Measurements from ENCODE around the gene TSC22D4.

The TSC22D4 gene

GRCh38 chr7:100491192-100491578, 12.2 kb upstream of the TSC22D4 start:
- H3K4me3 ChIP-seq (ENCODE audit: low read length), result no peak overlapping the region
- no peaks in the 10 kb centered on the region for H3K27me3 ChIP-seq (ENCODE audit: insufficient read depth, low read length, poor library complexity)
- no peak overlapping the region for H2BK15ac ChIP-seq (replicated peaks; ENCODE audit: low read depth)
- no peak overlapping the region for H3K4me2 ChIP-seq (ENCODE audit: low read length)
- H3K56ac ChIP-seq (ENCODE audit: low read length), result no peak overlapping the region
- WGBS (ENCODE audit: extremely low coverage, insufficient coverage, low lambda C conversion rate), result no CpG with 5 or more reads among the region's 5 CpGs
- no peak overlapping the region for H4K5ac ChIP-seq (ENCODE audit: low read length)
- H3K79me1 ChIP-seq (ENCODE audit: low read length), result no peaks in the 10 kb centered on the region
- H2BK120ac ChIP-seq (ENCODE audit: low read depth, low read length), result no peak overlapping the region
- no peak overlapping the region for H4K8ac ChIP-seq (ENCODE audit: low read depth, low read length)
- H3K23ac ChIP-seq (ENCODE audit: low read length), result no peak overlapping the region
- H3K4ac ChIP-seq (ENCODE audit: low read depth, low read length), result no peak overlapping the region
- no peak overlapping the region for H3K9ac ChIP-seq (ENCODE audit: low read length)
- no peaks in the 10 kb centered on the region for H3K79me2 ChIP-seq (ENCODE audit: control insufficient read depth, insufficient read depth, low read length)
- no peak overlapping the region for H2BK5ac ChIP-seq (ENCODE audit: low read length)
- H3K18ac ChIP-seq (ENCODE audit: low read length), result no peak overlapping the region
- no peaks in the 10 kb centered on the region for H3K36me3 ChIP-seq (ENCODE audit: control insufficient read depth, insufficient read depth, low read length)
- no peak for DNase-seq
- H3K27ac ChIP-seq (ENCODE audit: low read depth, low read length), result no peak overlapping the region
- H2AK5ac ChIP-seq (ENCODE audit: low read length), result no peak overlapping the region
- peaks cover 2% of the 10 kb centered on the region for H3K4me1 ChIP-seq (ENCODE audit: control insufficient read depth, low read depth, low read length)

- Histone ChIP-seq H4K8ac (ENCODE audit: low read depth, low read length) (no peak overlapping the region), H3K4me3 (ENCODE audit: low read length) (no peak overlapping the region), H2BK120ac (ENCODE audit: low read depth, low read length) (no peak overlapping the region), H4K5ac (ENCODE audit: low read length) (no peak overlapping the region), H2BK5ac (ENCODE audit: low read length) (no peak overlapping the region), H3K27ac (ENCODE audit: low read depth, low read length) (no peak overlapping the region), H3K9ac (ENCODE audit: low read length) (no peak overlapping the region), H3K4me1 (ENCODE audit: control insufficient read depth, low read depth, low read length) (peaks cover 2% of the 10 kb centered on the region), H2AK5ac (ENCODE audit: low read length) (no peak overlapping the region), H3K79me1 (ENCODE audit: low read length) (no peaks in the 10 kb centered on the region), H3K56ac (ENCODE audit: low read length) (no peak overlapping the region), H3K36me3 (ENCODE audit: control insufficient read depth, insufficient read depth, low read length) (no peaks in the 10 kb centered on the region), H3K23ac (ENCODE audit: low read length) (no peak overlapping the region), H3K79me2 (ENCODE audit: control insufficient read depth, insufficient read depth, low read length) (no peaks in the 10 kb centered on the region), H3K27me3 (ENCODE audit: insufficient read depth, low read length, poor library complexity) (no peaks in the 10 kb centered on the region), H3K4me2 (ENCODE audit: low read length) (no peak overlapping the region), H3K18ac (ENCODE audit: low read length) (no peak overlapping the region), H2BK15ac (replicated peaks; ENCODE audit: low read depth) (no peak overlapping the region), H3K4ac (ENCODE audit: low read depth, low read length) (no peak overlapping the region)
- DNase-seq, result no peak
- no CpG with 5 or more reads among the region's 25 CpGs for WGBS (ENCODE audit: extremely low coverage, insufficient coverage, low lambda C conversion rate)
Measured at GRCh38 chr7:100490483-100491191, 11.6 kb upstream of the TSC22D4 start.

- Histone ChIP-seq H3K79me1 (ENCODE audit: low read length) (no peaks in the 10 kb centered on the region), H3K4me2 (ENCODE audit: low read length) (no peak overlapping the region), H3K18ac (ENCODE audit: low read length) (no peak overlapping the region), H2AK5ac (ENCODE audit: low read length) (no peak overlapping the region), H3K23ac (ENCODE audit: low read length) (no peak overlapping the region), H3K4me1 (ENCODE audit: control insufficient read depth, low read depth, low read length) (peaks cover 2% of the 10 kb centered on the region), H3K27me3 (ENCODE audit: insufficient read depth, low read length, poor library complexity) (no peaks in the 10 kb centered on the region), H3K56ac (ENCODE audit: low read length) (no peak overlapping the region), H3K79me2 (ENCODE audit: control insufficient read depth, insufficient read depth, low read length) (no peaks in the 10 kb centered on the region), H2BK5ac (ENCODE audit: low read length) (no peak overlapping the region), H3K4ac (ENCODE audit: low read depth, low read length) (no peak overlapping the region), H2BK120ac (ENCODE audit: low read depth, low read length) (no peak overlapping the region), H3K4me3 (ENCODE audit: low read length) (no peak overlapping the region), H3K9ac (ENCODE audit: low read length) (no peak overlapping the region), H2BK15ac (replicated peaks; ENCODE audit: low read depth) (no peak overlapping the region), H4K5ac (ENCODE audit: low read length) (no peak overlapping the region), H4K8ac (ENCODE audit: low read depth, low read length) (no peak overlapping the region), H3K27ac (ENCODE audit: low read depth, low read length) (no peak overlapping the region), H3K36me3 (ENCODE audit: control insufficient read depth, insufficient read depth, low read length) (no peaks in the 10 kb centered on the region)
- WGBS (ENCODE audit: extremely low coverage, insufficient coverage, low lambda C conversion rate), result no CpG with 5 or more reads among the region's 9 CpGs
- DNase-seq, result peak; percentile 99
Measured at GRCh38 chr7:100489824-100490223, 10.8 kb upstream of the TSC22D4 start.

- WGBS (ENCODE audit: extremely low coverage, insufficient coverage, low lambda C conversion rate), result no CpG with 5 or more reads among the region's 10 CpGs
Measured at GRCh38 chr7:100489121-100489520, 10.1 kb upstream of the TSC22D4 start.

GRCh38 chr7:100488333-100489095, 9.5 kb upstream of the TSC22D4 start:
- H3K4me3 ChIP-seq (ENCODE audit: low read length), result no peak overlapping the region
- H4K8ac ChIP-seq (ENCODE audit: low read depth, low read length), result no peak overlapping the region
- H3K56ac ChIP-seq (ENCODE audit: low read length), result no peak overlapping the region
- no peak for DNase-seq
- H3K36me3 ChIP-seq (ENCODE audit: control insufficient read depth, insufficient read depth, low read length), result no peaks in the 10 kb centered on the region
- peaks cover 2% of the 10 kb centered on the region for H3K4me1 ChIP-seq (ENCODE audit: control insufficient read depth, low read depth, low read length)
- H2BK120ac ChIP-seq (ENCODE audit: low read depth, low read length), result no peak overlapping the region
- no peak overlapping the region for H3K27ac ChIP-seq (ENCODE audit: low read depth, low read length)
- no peak overlapping the region for H3K23ac ChIP-seq (ENCODE audit: low read length)
- H2AK5ac ChIP-seq (ENCODE audit: low read length), result no peak overlapping the region
- no peak overlapping the region for H3K9ac ChIP-seq (ENCODE audit: low read length)
- H3K79me2 ChIP-seq (ENCODE audit: control insufficient read depth, insufficient read depth, low read length), result no peaks in the 10 kb centered on the region
- WGBS (ENCODE audit: extremely low coverage, insufficient coverage, low lambda C conversion rate), result no CpG with 5 or more reads among the region's 44 CpGs
- no peak overlapping the region for H3K4me2 ChIP-seq (ENCODE audit: low read length)
- H3K27me3 ChIP-seq (ENCODE audit: insufficient read depth, low read length, poor library complexity), result no peaks in the 10 kb centered on the region
- H3K79me1 ChIP-seq (ENCODE audit: low read length), result no peaks in the 10 kb centered on the region
- no peak overlapping the region for H3K4ac ChIP-seq (ENCODE audit: low read depth, low read length)
- H3K18ac ChIP-seq (ENCODE audit: low read length), result no peak overlapping the region
- H4K5ac ChIP-seq (ENCODE audit: low read length), result no peak overlapping the region
- H2BK5ac ChIP-seq (ENCODE audit: low read length), result no peak overlapping the region
- H2BK15ac ChIP-seq (replicated peaks; ENCODE audit: low read depth), result no peak overlapping the region

More at GRCh38 chr7:100489121-100489520, 10.1 kb upstream of the TSC22D4 start:
- H2AK5ac ChIP-seq (ENCODE audit: low read length), result no peak overlapping the region
- no peaks in the 10 kb centered on the region for H3K79me2 ChIP-seq (ENCODE audit: control insufficient read depth, insufficient read depth, low read length)
- no peak overlapping the region for H3K9ac ChIP-seq (ENCODE audit: low read length)
- no peak overlapping the region for H2BK5ac ChIP-seq (ENCODE audit: low read length)
- H3K56ac ChIP-seq (ENCODE audit: low read length), result no peak overlapping the region
- H3K79me1 ChIP-seq (ENCODE audit: low read length), result no peaks in the 10 kb centered on the region
- no peak overlapping the region for H4K5ac ChIP-seq (ENCODE audit: low read length)
- no peak overlapping the region for H4K8ac ChIP-seq (ENCODE audit: low read depth, low read length)
- H3K4me2 ChIP-seq (ENCODE audit: low read length), result no peak overlapping the region
- no peak overlapping the region for H3K18ac ChIP-seq (ENCODE audit: low read length)
- H3K4ac ChIP-seq (ENCODE audit: low read depth, low read length), result no peak overlapping the region
- H3K4me3 ChIP-seq (ENCODE audit: low read length), result no peak overlapping the region
- no peak for DNase-seq
- no peak overlapping the region for H3K27ac ChIP-seq (ENCODE audit: low read depth, low read length)
- H2BK120ac ChIP-seq (ENCODE audit: low read depth, low read length), result no peak overlapping the region
- peaks cover 4% of the 10 kb centered on the region for H3K4me1 ChIP-seq (ENCODE audit: control insufficient read depth, low read depth, low read length)
- H3K36me3 ChIP-seq (ENCODE audit: control insufficient read depth, insufficient read depth, low read length), result no peaks in the 10 kb centered on the region
- no peak overlapping the region for H3K23ac ChIP-seq (ENCODE audit: low read length)
- no peak overlapping the region for H2BK15ac ChIP-seq (replicated peaks; ENCODE audit: low read depth)
- no peaks in the 10 kb centered on the region for H3K27me3 ChIP-seq (ENCODE audit: insufficient read depth, low read length, poor library complexity)

Measured in mesendoderm (in vitro differentiated cells).